Airway epithelial cell (primary cell): ENCODE measurements around the gene GLT8D1. TPM values are rescaled to one million over a fixed set of nuclear protein-coding genes. Genes with fewer than 3 reads are reported as not detected.

Experiments used
- total RNA-seq: library from RNA; depleted of rRNA; stranded (reverse); fragments of >200 nt; gene quantifications from 2 replicates; pipeline ENCODE4 v1.2.3, GENCODE V29; 2015

GLT8D1 gene, protein sequence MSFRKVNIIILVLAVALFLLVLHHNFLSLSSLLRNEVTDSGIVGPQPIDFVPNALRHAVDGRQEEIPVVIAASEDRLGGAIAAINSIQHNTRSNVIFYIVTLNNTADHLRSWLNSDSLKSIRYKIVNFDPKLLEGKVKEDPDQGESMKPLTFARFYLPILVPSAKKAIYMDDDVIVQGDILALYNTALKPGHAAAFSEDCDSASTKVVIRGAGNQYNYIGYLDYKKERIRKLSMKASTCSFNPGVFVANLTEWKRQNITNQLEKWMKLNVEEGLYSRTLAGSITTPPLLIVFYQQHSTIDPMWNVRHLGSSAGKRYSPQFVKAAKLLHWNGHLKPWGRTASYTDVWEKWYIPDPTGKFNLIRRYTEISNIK
- total RNA-seq = 50.4 and 59.9 TPM in 2 replicates

DNA sequence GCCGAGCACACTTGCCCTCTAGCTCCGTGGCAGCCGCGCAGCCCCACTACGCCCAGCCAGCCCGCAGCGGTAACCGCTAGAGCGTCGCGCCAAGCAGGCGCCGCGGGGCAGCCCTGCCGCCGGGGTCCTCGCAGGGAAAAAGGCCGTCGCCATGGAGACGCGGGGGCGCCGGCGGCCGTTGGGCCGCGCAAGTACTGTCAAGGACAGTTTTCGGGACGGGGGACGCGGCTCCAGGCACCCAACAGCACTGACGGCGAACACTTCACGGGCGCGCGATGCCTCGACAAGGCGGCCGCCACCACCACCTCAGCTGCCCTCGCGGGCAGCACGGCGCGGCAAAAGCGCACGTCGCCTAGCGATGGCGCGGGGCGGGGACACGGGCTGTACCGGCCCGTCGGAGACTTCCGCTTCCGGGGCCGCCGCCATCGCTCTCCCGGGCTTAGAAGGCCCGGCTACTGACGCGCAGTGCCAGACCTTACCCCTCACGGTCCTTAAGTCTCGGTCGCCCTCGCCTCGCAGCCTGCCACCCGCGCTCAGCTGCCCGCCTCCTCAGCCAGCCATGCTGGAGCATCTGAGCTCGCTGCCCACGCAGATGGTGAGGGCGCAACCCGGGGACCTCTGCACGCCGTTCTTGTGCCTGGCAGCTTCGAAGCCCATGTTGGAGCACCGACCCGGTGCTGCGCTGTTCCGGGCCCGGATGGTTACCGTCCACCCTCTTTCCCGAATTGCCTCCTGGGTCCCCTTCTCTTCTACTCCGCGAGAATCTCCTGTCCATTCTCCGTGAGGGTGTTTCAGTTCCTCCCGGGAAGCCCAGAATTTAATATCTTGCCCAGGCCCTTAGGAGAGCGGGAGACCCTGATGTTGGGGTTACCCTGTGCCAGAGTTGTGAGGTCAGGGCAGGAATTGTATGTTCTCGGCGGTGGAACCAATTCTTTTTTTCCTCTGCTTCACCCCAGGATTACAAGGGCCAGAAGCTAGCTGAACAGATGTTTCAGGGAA, at the start of gene GLT8D1, which contains the start of gene SPCS1:
Gene GLT8D1, minus strand, starts transcription at position 104 of the 999 bp plus-strand sequence. CDS start 5,331 bp downstream, outside the sequence.
Gene SPCS1, plus strand, starts transcription at position 419 of the 999 bp plus-strand sequence. Its CDS starts 141 bp downstream, at position 560.

DNA sequence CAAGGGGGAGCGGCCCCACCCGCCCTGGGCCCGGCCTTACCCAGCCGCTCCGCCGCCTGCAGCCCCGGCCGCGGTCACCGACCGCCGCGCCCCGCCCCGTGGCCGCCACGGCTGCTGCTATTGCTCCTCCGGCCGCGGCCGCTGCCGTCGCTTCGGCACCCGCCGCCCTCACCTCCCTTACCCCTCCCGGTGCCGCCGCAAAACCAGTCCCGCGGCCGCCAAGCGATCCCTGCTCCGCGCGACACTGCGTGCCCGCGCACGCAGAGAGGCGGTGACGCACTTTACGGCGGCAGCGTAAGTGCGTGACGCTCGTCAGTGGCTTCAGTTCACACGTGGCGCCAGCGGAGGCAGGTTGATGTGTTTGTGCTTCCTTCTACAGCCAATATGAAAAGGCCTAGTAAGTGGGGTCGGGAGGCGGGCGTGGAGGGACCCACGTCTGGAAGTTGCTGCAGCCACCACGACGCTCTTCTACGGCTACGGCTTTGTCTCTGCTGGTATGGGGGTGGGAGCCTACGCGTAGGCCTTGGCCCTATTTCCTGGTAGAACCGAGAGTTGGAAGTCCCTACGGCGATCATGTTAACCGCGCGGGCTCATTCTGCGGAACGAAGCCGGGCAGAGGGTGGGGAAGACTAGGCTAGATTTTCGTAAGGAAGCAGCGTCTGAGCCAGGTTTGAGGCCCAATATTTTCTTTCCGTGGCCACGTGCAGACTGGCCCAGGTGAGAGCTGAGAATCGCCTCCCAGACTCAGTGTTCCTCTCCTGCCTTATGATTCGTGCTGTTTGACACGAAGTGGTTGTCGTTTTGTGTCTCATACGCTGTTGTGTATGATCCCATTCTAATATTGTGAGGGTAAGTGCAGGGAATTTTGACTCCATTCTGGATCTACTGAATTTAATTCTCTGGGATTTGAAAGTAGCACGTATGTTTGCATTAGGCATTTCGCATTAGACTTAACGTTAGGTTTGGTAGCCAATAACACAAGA, 19.6 kb downstream of the GLT8D1 start, which contains the start of the genes GNL3 and PBRM1:
Gene GNL3, plus strand, starts transcription at position 324 of the 983 bp plus-strand sequence. Its CDS starts 61 bp downstream, at position 385.
Gene PBRM1, minus strand, starts transcription at position 205 of the 983 bp plus-strand sequence.

Other genes starting within 250 kb of the GLT8D1 start
- gene STAB1, start 210.5 kb downstream of the GLT8D1 start, total RNA-seq = not detected in 2 replicates
- gene NT5DC2, start 171.9 kb downstream of the GLT8D1 start, total RNA-seq = 237 and 246 TPM in 2 replicates
- gene UQCC5, start 169.2 kb downstream of the GLT8D1 start, total RNA-seq = 1.3 and 14.2 TPM in 2 replicates
- 25.2 and 41.5 TPM in 2 replicates for gene PBRM1, start 19.9 kb downstream of the GLT8D1 start, total RNA-seq
- gene GNL3, start 19.8 kb downstream of the GLT8D1 start, total RNA-seq = 91.3 and 106 TPM in 2 replicates
- 169 and 183 TPM in 2 replicates for gene SPCS1, start 315 bp upstream of the GLT8D1 start, total RNA-seq
- gene NEK4, start 65.1 kb upstream of the GLT8D1 start, total RNA-seq = 7.9 and 14.5 TPM in 2 replicates
- gene ITIH1, start 71.8 kb upstream of the GLT8D1 start, total RNA-seq = not detected in 2 replicates
- not detected in 2 replicates for gene ITIH3, start 89.0 kb upstream of the GLT8D1 start, total RNA-seq
- gene ITIH4, start 124.9 kb upstream of the GLT8D1 start, total RNA-seq = not detected in 2 replicates
- 0.79 TPM in 1 of 2 replicates, not detected in the other for gene MUSTN1, start 129.2 kb upstream of the GLT8D1 start, total RNA-seq
- gene STIMATE, start 191.8 kb upstream of the GLT8D1 start, total RNA-seq = 11.9 and 13.8 TPM in 2 replicates